Neural progenitor cell (in vitro differentiated cells): ENCODE results near the gene NEU2. TPM values are rescaled to one million over a fixed set of nuclear protein-coding genes. Genes with fewer than 3 reads are reported as not detected.
"Not testable (repeated sequence)": the region's sequence is repeated elsewhere in the genome, so short reads cannot be mapped to it uniquely, and the experiment has no call there.

ENCODE experiments used
- DNase-seq: peaks from one replicate; pipeline ENCODE4 v3.0.0-alpha.2; 2016; ENCODE audit warnings: low spot score
- H2AFZ ChIP-seq: fragments of 200-600 bp; sonication (generic); replicated peaks from 2 replicates; pipeline ENCODE4 v1.6.1; 2016; ENCODE audit warnings: antibody characterized with exemption
- H3F3A ChIP-seq: fragments of 200-600 bp; sonication (generic); 2 replicates; pipeline ENCODE4 v1.6.1; 2016; ENCODE audit warnings: antibody characterized with exemption, low read depth
- H3K27ac ChIP-seq: fragments of 200-600 bp; sonication (generic); 2 replicates; pipeline ENCODE4 v1.5.1; 2016; ENCODE audit warnings: mild to moderate bottlenecking
- H3K27me3 ChIP-seq: fragments of 200-600 bp; sonication (generic); 2 replicates; pipeline ENCODE4 v1.6.1; 2016; ENCODE audit warnings: mild to moderate bottlenecking, moderate library complexity
- H3K36me3 ChIP-seq: fragments of 200-600 bp; sonication (generic); 2 replicates; pipeline ENCODE4 v1.5.1; 2016
- H3K4me1 ChIP-seq: fragments of 200-600 bp; sonication (generic); 2 replicates; pipeline ENCODE4 v1.6.1; 2016; ENCODE audit warnings: mixed run types
- H3K4me2 ChIP-seq: fragments of 200-600 bp; sonication (generic); 2 replicates; pipeline ENCODE4 v1.6.1; 2016
- H3K4me3 ChIP-seq: fragments of 200-600 bp; sonication (generic); 2 replicates; pipeline ENCODE4 v1.5.1; 2016
- H3K79me2 ChIP-seq: fragments of 200-600 bp; sonication (generic); 2 replicates; pipeline ENCODE4 v1.6.1; 2016; ENCODE audit warnings: low read depth
- H3K9ac ChIP-seq: fragments of 200-600 bp; sonication (generic); 2 replicates; pipeline ENCODE4 v1.6.1; 2016
- H3K9me3 ChIP-seq: fragments of 200-600 bp; sonication (generic); 2 replicates; pipeline ENCODE4 v1.5.1; 2016; ENCODE audit warnings: low read depth
- H4K20me1 ChIP-seq: fragments of 200-600 bp; sonication (generic); 2 replicates; pipeline ENCODE4 v1.6.1; 2016; ENCODE audit warnings: low read depth
- H3K27ac Mint-ChIP-seq: 3 replicates; pipeline ENCODE4 v1.8.0; 2021; ENCODE audit warnings: mixed read lengths
- H3K27me3 Mint-ChIP-seq: 2 replicates; pipeline ENCODE4 v1.8.0; 2022; ENCODE audit warnings: low read depth, mild to moderate bottlenecking, inconsistent platforms, moderate library complexity, mixed read lengths; ENCODE audit not compliant: insufficient read depth
- H3K36me3 Mint-ChIP-seq: 3 replicates; pipeline ENCODE4 v1.8.0; 2021; ENCODE audit warnings: mixed read lengths
- H3K4me1 Mint-ChIP-seq: 3 replicates; pipeline ENCODE4 v1.8.0; 2021; ENCODE audit warnings: mixed read lengths
- H3K4me3 Mint-ChIP-seq: 3 replicates; pipeline ENCODE4 v1.8.0; 2021; ENCODE audit warnings: mild to moderate bottlenecking, moderate library complexity, mixed read lengths
- H3K9me3 Mint-ChIP-seq: 3 replicates; pipeline ENCODE4 v1.8.0; 2020; ENCODE audit warnings: mixed read lengths
- EZH2 ChIP-seq: fragments of 200-600 bp; sonication (generic); IDR thresholded peaks from 2 replicates; pipeline ENCODE4 v1.6.1; 2017; ENCODE audit warnings: antibody characterized with exemption, mild to moderate bottlenecking, moderate library complexity
- EZH2phosphoT487 ChIP-seq: fragments of 200-600 bp; sonication (generic); IDR thresholded peaks from 2 replicates; pipeline ENCODE4 v1.6.1; 2017; ENCODE audit warnings: antibody characterized with exemption
- total RNA-seq: library from RNA; depleted of rRNA; stranded (reverse); fragments of >200 nt; gene quantifications from 2 replicates; pipeline ENCODE4 v1.2.3, GENCODE V29; 2015; ENCODE audit warnings: low replicate concordance
- TF ChIP-seq, protein P1 (sequence below): fragments of 200-600 bp; sonication (generic); IDR thresholded peaks from 2 replicates; pipeline ENCODE4 v1.5.1; 2017; ENCODE audit warnings: antibody characterized with exemption, mild to moderate bottlenecking

Gene NEU2
- total RNA-seq, 1 donor from 2014 or later = not detected

DNA sequence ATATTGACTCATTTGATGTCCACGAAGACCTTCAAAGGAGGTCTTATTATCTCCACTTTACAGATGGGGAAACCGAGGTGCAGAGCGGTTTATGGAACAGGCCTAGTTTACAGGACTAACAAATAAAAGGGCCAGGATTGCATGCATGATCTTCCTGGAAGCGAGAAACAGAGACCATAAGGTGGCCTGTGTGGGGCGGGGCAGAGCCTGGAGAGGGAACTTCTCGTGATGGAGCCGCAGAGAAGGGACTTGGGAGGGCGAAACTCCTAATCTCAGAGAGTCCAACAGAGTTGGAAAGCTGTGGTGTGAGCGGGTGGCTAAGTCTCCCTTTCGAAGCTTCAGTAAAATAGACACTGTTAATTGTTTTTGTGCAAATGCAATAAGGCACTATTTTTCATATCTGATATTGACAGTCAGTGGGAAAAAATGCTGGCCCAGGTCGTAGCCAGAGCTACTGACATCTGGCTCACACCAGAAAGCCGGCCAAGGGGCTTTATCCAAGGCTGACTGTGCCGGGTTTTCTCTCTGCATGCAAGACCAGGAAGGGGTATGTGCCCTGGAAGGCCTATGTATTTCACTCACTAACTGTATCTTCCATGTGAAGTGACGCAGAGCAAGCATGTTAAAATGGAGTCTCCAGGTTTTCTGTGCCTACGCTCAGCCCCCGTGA is 32.2 kb downstream of the NEU2 start:
- peaks cover 13% of the 10 kb centered on the region for H3K4me1 ChIP-seq
- TF ChIP-seq EZH2 (no peak), EZH2phosphoT487 (no peak)
- TF ChIP-seq, protein P1, sequence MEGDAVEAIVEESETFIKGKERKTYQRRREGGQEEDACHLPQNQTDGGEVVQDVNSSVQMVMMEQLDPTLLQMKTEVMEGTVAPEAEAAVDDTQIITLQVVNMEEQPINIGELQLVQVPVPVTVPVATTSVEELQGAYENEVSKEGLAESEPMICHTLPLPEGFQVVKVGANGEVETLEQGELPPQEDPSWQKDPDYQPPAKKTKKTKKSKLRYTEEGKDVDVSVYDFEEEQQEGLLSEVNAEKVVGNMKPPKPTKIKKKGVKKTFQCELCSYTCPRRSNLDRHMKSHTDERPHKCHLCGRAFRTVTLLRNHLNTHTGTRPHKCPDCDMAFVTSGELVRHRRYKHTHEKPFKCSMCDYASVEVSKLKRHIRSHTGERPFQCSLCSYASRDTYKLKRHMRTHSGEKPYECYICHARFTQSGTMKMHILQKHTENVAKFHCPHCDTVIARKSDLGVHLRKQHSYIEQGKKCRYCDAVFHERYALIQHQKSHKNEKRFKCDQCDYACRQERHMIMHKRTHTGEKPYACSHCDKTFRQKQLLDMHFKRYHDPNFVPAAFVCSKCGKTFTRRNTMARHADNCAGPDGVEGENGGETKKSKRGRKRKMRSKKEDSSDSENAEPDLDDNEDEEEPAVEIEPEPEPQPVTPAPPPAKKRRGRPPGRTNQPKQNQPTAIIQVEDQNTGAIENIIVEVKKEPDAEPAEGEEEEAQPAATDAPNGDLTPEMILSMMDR = no peak
- no peak overlapping the region for H3K9ac ChIP-seq
- no peak overlapping the region for H3K27ac Mint-ChIP-seq
- no peaks in the 10 kb centered on the region for H3K9me3 Mint-ChIP-seq
- no peak for DNase-seq
- H2AFZ ChIP-seq = no peak overlapping the region
- peaks cover 31% of the 10 kb centered on the region for H3K4me1 Mint-ChIP-seq
- H3K27me3 ChIP-seq = no peaks in the 10 kb centered on the region
- peaks cover 3% of the 10 kb centered on the region for H3K27me3 Mint-ChIP-seq
- no peaks in the 10 kb centered on the region for H3K79me2 ChIP-seq
- no peak overlapping the region for H3K27ac ChIP-seq
- no peak overlapping the region for H3K4me3 ChIP-seq
- H3K4me3 Mint-ChIP-seq = peak overlapping the region; percentile 46
- H3K36me3 Mint-ChIP-seq = no peaks in the 10 kb centered on the region
- H3K36me3 ChIP-seq = no peaks in the 10 kb centered on the region
- no peaks in the 10 kb centered on the region for H3F3A ChIP-seq
- no peaks in the 10 kb centered on the region for H4K20me1 ChIP-seq
- no peaks in the 10 kb centered on the region for H3K9me3 ChIP-seq
- no peak overlapping the region for H3K4me2 ChIP-seq

DNA sequence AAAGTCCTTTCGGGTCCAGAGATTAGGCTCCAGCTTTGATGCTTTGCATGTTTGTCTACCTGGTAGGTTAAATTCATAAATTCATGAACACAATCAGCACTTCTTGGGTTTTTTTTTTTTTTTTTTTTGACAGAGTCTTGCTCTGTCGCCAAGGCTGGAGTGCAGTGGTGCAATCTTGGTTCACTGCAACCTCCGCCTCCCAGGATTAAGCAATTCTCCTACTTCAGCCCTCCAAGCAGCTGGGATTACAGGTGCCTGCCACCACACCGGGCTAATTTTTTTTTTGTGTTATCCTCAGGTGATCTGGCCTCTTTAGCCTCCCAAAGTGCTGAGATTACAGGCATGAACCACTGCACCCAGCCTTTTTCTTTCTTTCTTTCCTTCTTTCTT is 32.7 kb downstream of the NEU2 start:
- H3K27me3 ChIP-seq, H3K27ac Mint-ChIP-seq, H3K9me3 Mint-ChIP-seq, H2AFZ ChIP-seq, H3K4me3 Mint-ChIP-seq, H3K36me3 Mint-ChIP-seq, H3K4me2 ChIP-seq, H3K4me3 ChIP-seq, H3K79me2 ChIP-seq, H3K27me3 Mint-ChIP-seq, H3F3A ChIP-seq, H4K20me1 ChIP-seq, H3K9me3 ChIP-seq, H3K36me3 ChIP-seq, H3K27ac ChIP-seq, DNase-seq, H3K9ac ChIP-seq: not testable (repeated sequence)
- H3K4me1 Mint-ChIP-seq = peaks cover 31% of the 10 kb centered on the region
- peaks cover 13% of the 10 kb centered on the region for H3K4me1 ChIP-seq

DNA sequence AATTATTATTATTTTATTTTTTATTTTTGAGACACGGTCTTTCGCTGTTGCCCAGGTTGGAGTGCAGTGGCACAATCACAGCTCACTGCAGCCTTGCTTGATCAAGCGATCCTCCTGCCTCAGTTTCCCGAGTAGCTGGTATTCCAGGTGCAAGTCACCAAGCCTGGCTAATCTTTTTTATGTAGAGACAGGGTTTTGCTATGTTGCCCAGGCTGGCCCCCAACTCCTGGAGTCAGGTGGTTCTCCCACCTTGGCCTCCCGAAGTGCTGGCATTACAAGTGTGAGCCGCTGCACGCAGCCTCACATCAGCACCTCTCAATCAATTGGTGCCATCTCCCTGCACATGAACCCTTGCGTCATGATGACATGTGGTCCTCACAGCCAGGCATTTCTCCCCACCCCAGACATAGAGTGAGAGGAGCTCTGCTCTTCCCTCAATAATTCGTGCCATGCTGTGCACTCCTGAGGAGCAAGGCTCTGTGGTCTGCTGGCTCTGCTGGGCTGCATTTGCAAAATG is 33.5 kb downstream of the NEU2 start:
- H3K27ac Mint-ChIP-seq = no peak overlapping the region
- no peaks in the 10 kb centered on the region for H3K36me3 ChIP-seq
- H3K4me1 Mint-ChIP-seq = peaks cover 26% of the 10 kb centered on the region
- no peak overlapping the region for H3K4me3 ChIP-seq
- H3K27ac ChIP-seq = no peak overlapping the region
- H3K9me3 Mint-ChIP-seq = no peaks in the 10 kb centered on the region
- H3K4me3 Mint-ChIP-seq = no peak overlapping the region
- no peaks in the 10 kb centered on the region for H3K36me3 Mint-ChIP-seq
- no peaks in the 10 kb centered on the region for H3F3A ChIP-seq
- no peak overlapping the region for H3K9ac ChIP-seq
- TF ChIP-seq, protein P1 = no peak
- TF ChIP-seq EZH2phosphoT487 (no peak), EZH2 (no peak)
- no peaks in the 10 kb centered on the region for H4K20me1 ChIP-seq
- H2AFZ ChIP-seq = no peak overlapping the region
- no peaks in the 10 kb centered on the region for H3K27me3 ChIP-seq
- no peaks in the 10 kb centered on the region for H3K79me2 ChIP-seq
- no peaks in the 10 kb centered on the region for H3K9me3 ChIP-seq
- peaks cover 3% of the 10 kb centered on the region for H3K27me3 Mint-ChIP-seq
- H3K4me2 ChIP-seq = no peak overlapping the region
- H3K4me1 ChIP-seq = peaks cover 13% of the 10 kb centered on the region
- DNase-seq = no peak

DNA sequence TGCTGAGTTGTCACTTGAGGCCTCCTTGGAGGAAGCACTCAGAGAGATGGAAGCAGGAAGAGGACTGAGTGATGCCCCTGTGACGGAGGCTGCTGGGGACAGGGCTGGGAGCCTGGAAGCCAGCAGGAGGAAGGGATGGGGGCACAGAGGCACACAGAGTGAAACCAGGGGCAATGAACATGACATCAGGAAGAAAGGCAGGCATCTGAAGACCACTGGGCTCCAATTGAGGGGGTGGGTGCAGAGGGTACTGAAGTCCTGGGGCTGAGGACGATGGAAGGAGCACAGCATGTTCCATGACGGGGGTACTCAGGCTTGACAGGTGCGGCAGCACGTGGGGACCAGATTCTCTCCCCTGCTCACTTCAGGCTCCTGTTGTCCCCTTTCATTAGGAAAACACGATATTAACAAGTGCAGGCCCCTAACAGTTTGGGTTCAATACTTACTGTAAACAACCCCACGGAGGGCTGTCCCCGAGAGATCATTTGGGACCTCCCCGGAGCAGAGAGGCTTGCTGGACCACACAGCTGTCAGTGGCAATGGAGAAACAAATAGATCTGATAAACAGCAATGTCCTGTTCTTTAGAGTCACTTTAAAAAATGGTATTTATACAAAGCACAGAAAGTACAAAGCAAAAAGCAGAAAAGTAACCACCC is 36.4 kb downstream of the NEU2 start:
- no peaks in the 10 kb centered on the region for H3K79me2 ChIP-seq
- Mint-ChIP-seq H3K27ac (no peak overlapping the region), H3K36me3 (no peaks in the 10 kb centered on the region), H3K4me3 (no peak overlapping the region), H3K9me3 (peaks cover 5% of the 10 kb centered on the region), H3K27me3 (peaks cover 3% of the 10 kb centered on the region), H3K4me1 (no peaks in the 10 kb centered on the region)
- DNase-seq = no peak
- H3F3A ChIP-seq = no peaks in the 10 kb centered on the region
- H3K4me3 ChIP-seq = no peak overlapping the region
- TF ChIP-seq EZH2phosphoT487 (no peak), EZH2 (no peak)
- TF ChIP-seq, protein P1 = no peak
- H3K27ac ChIP-seq = no peak overlapping the region
- no peaks in the 10 kb centered on the region for H3K9me3 ChIP-seq
- no peak overlapping the region for H3K4me2 ChIP-seq
- no peaks in the 10 kb centered on the region for H3K36me3 ChIP-seq
- no peaks in the 10 kb centered on the region for H3K27me3 ChIP-seq
- H3K4me1 ChIP-seq = no peaks in the 10 kb centered on the region
- no peak overlapping the region for H3K9ac ChIP-seq
- no peak overlapping the region for H2AFZ ChIP-seq
- H4K20me1 ChIP-seq = no peaks in the 10 kb centered on the region
